ENCODE measurements around the gene LSMEM2. TPM values are rescaled to one million over a fixed set of nuclear protein-coding genes. Genes with fewer than 3 reads are reported as not detected.

Gene LSMEM2
- total RNA-seq, 1 donor from 2014 or later = not detected

GRCh38 chr3:50250514-50250913 lies 28.4 kb upstream of the LSMEM2 start:
- Histone ChIP-seq H3K36me3 (peaks cover 0 to 12% of the 10 kb centered on the region in 2 donors), H3K4me3 (no peak overlapping the region), H3K27ac (peak overlapping the region; percentile 26), H3K4me1 (peaks cover 93% of the 10 kb centered on the region), H3K9me3 (no peaks in the 10 kb centered on the region), H3K27me3 (no peaks in the 10 kb centered on the region)
- TF ChIP-seq CTCF (IDR thresholded peaks at IDR 0.05) (no peak), POLR2AphosphoS5 (IDR thresholded peaks at IDR 0.05; ENCODE audit: insufficient read depth in 1 of 2, low read depth in 1 of 2) (no peak), POLR2A (IDR thresholded peaks at IDR 0.05) (no peak)
- intact Hi-C loops (cut with DNase I) = no loop called here
- no peak for DNase-seq (ENCODE audit: extremely low spot score in 2 of 2)

- peaks cover 91% of the 10 kb centered on the region for H3K4me1 ChIP-seq
- no peaks in the 10 kb centered on the region for H3K9me3 ChIP-seq
- H3K4me3 ChIP-seq = no peak overlapping the region
- no peak for TF ChIP-seq POLR2A (IDR thresholded peaks at IDR 0.05)
- no peak for TF ChIP-seq CTCF (IDR thresholded peaks at IDR 0.05)
- peak in 1 of 2 donors; percentile 65 for TF ChIP-seq POLR2AphosphoS5 (IDR thresholded peaks at IDR 0.05; ENCODE audit: insufficient read depth in 1 of 2, low read depth in 1 of 2)
- H3K36me3 ChIP-seq = peaks cover 0 to 14% of the 10 kb centered on the region in 2 donors
- intact Hi-C loops (cut with DNase I) = no loop called here
- no peak for DNase-seq (ENCODE audit: extremely low spot score in 2 of 2)
- H3K27me3 ChIP-seq = no peaks in the 10 kb centered on the region
- peak overlapping the region; percentile 52 for H3K27ac ChIP-seq
Measured at GRCh38 chr3:50251220-50251619, 27.7 kb upstream of the LSMEM2 start.

GRCh38 chr3:50254577-50255250 lies 24.2 kb upstream of the LSMEM2 start:
- Histone ChIP-seq H3K4me3 (no peak overlapping the region), H3K9me3 (no peaks in the 10 kb centered on the region), H3K27me3 (no peaks in the 10 kb centered on the region), H3K36me3 (peaks cover 0 to 38% of the 10 kb centered on the region in 2 donors), H3K27ac (peak overlapping the region; percentile 75), H3K4me1 (peaks cover 67% of the 10 kb centered on the region)
- no peak for DNase-seq (ENCODE audit: extremely low spot score in 2 of 2)
- no peak for TF ChIP-seq CTCF (IDR thresholded peaks at IDR 0.05)
- no peak for TF ChIP-seq POLR2A (IDR thresholded peaks at IDR 0.05)
- peak; percentile 55 to 57 for TF ChIP-seq POLR2AphosphoS5 (IDR thresholded peaks at IDR 0.05; ENCODE audit: insufficient read depth in 1 of 2, low read depth in 1 of 2)
- intact Hi-C loops (cut with DNase I) = loop anchor here (5.0 kb wide), 1 partner anchor 68 kb away; the partner anchor contains the start of gene HYAL2

GRCh38 chr3:50255251-50255615 lies 23.7 kb upstream of the LSMEM2 start:
- intact Hi-C loops (cut with DNase I) = loop anchor here (5.0 kb wide), 1 partner anchor 67 kb away; the partner anchor contains the start of gene HYAL2
- no peaks in the 10 kb centered on the region for H3K9me3 ChIP-seq
- peaks cover 0 to 38% of the 10 kb centered on the region in 2 donors for H3K36me3 ChIP-seq
- TF ChIP-seq CTCF (IDR thresholded peaks at IDR 0.05) (no peak), POLR2A (IDR thresholded peaks at IDR 0.05) (no peak), POLR2AphosphoS5 (IDR thresholded peaks at IDR 0.05; ENCODE audit: insufficient read depth in 1 of 2, low read depth in 1 of 2) (peak in 1 of 2 donors; percentile 29)
- H3K27ac ChIP-seq = peak overlapping the region; percentile 75
- no peak overlapping the region for H3K4me3 ChIP-seq
- H3K4me1 ChIP-seq = peaks cover 65% of the 10 kb centered on the region
- no peaks in the 10 kb centered on the region for H3K27me3 ChIP-seq
- no peak for DNase-seq (ENCODE audit: extremely low spot score in 2 of 2)

Data from vagina (tissue), 2 donors.